Measurements from ENCODE around the gene RCAN1.
"Not testable (repeated sequence)": the region's sequence is repeated elsewhere in the genome, so short reads cannot be mapped to it uniquely, and the experiment has no call there.

The RCAN1 gene

DNA sequence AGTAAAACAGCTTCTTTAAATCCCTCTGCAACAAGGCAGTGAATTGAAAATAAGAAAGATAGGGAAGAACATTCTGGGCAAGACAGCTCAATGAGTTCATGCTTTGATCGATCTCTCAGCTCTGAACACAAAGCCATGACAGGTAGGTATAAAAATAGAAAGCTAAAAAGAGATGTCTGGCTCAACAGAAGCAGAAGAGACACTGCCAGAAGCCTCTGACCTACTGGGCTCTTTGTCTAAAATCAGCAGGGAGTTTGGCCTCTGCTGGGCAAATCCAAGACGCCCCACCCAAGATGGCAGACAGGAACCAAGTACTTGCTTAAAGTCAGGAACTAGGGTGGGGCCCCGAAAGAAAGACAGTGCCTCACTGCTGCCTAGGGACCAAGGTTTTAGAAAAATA lies 147.6 kb downstream of the RCAN1 start:
- DNase-seq (ENCODE audit: extremely low read depth in 1 of 2, low read depth in 1 of 2), result not testable (repeated sequence)
